GM10847 (cell line): ENCODE data around the gene NKX1-1.

Experiments
- POLR2A ChIP-seq: IDR thresholded peaks from 2 replicates; pipeline ENCODE4 v1.6.1; 2011; ENCODE audit not compliant: insufficient read length; ENCODE audit errors: extremely low read depth

NKX1-1 gene

DNA sequence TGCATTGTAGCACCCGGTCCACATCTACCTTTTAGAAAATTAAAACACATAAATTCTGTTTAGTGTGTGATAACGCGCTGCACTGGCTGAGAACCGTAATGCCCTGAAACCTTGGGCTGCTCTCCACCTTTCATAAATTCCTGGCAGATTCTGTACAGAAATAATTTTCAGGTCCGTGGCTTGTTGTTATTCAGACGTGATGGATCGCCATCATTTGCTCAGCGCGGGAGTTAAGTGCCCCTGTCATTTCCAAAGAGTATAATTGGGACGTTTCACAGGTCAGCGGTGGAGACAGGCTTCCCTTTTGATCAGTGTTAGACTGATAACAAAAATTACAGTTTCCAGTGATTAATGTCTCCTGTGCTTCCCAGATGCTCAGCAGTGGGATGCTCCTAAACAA is 42.7 kb downstream of the NKX1-1 start:
- TF ChIP-seq POLR2A: no peak

GRCh38 chr4:1362521-1362920 is 43.7 kb downstream of the NKX1-1 start:
- no peak for TF ChIP-seq POLR2A

DNA sequence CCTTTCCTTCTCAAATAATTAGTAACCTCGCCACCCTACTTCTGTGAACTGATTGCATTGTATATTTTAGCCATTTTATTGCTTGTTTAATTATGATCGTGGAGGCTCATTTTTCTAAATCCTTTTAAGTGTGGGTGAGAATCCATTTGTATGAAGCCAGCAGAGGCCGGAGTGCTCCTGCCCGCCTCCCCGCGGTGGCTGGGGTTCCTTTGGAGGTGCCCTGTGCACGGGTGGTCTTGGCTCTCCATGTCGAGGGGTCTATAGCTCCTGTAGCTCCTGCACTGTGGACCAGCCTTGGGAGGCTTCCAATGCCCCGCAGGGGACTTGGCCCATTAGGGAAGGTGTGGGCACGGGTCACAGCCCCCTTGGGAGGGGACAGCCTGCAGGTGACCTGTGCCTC is 44.2 kb downstream of the NKX1-1 start:
- no peak for TF ChIP-seq POLR2A

DNA sequence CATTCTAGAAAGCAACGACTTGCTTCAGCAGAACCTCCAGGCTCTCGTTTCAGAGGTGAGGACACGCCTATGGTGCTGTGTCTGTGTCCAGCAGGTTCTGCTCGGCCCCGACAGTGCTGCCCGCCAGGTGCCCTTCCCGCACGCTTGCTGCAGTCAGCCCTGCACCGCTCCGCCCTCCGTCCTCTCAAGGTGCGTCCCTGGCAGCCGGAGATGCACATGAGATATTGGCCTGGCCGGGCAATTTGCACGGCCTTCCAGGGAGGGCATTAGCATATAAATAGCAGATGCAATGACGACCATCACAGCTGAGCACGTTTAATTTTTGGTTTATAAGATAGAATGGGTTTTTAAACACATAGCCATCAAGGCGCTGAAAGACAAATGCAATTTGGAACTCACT is 44.8 kb downstream of the NKX1-1 start:
- TF ChIP-seq POLR2A: no peak

GRCh38 chr4:1360423-1361283 is 45.6 kb downstream of the NKX1-1 start:
- no peak for TF ChIP-seq POLR2A

GRCh38 chr4:1359976-1360375 is 46.3 kb downstream of the NKX1-1 start:
- no peak for TF ChIP-seq POLR2A

DNA sequence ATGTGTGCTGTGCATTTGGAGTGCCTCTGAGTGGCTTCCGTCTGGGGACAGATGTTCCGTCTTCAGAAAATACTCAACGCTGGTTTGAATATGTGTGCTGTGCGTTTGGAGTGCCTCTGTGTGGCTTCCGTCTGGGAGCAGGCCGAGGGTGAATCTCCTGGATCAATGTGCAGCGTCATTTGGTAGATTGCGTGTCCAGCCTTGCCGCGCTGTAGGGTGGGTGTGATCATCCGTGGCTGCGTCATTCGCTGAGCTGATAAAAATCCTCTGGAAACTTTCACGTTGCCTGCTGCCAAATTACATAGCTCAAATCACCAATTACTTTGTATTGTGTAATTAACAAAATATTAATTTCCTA is 47.1 kb downstream of the NKX1-1 start:
- no peak for TF ChIP-seq POLR2A

- no peak for TF ChIP-seq POLR2A
These were observed 47.7 kb downstream of the NKX1-1 start for GRCh38 chr4:1358421-1359143.

DNA sequence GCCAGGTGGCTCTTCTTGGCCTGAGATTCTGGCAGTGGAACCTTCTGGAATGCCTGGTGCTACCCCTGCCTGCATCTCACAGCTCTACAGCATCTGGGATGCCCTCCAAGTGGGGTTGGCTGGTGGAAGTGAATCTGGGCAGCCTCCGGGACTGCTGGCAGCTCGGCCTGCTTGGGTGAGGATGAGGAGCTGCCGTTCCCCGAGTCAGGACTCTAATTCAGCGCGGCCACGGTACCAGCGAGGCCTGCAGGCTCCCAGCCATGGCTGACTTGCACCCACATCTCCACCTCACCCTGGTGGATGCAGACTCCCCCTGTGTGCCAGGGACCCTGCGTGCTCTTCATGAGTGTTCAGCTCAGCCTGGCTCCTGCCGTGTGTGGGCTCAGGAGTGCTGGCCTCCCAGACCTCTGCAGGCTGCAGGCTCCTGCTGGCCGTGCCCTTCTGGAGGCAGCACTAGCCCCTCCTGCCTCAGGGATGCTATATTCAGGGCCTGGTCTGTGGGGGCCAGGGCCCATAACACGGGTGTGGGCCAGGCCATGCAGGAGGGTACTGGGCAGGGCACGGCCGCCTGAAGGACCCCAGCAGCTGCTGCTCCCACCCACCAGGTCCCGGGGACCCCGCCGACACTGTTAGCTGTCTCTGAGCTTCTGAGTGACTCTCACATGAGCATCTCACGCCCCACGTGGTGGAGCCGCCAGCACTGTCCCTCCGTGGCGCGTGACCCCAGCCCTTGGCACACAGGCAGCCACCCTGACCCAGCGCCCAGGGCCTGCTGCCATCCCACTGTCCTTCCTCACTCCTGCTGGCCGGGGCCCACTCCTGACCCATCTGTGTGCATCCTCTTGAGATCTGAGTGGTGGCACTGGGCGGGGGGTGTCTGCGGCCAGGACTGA is 48.6 kb downstream of the NKX1-1 start:
- no peak for TF ChIP-seq POLR2A

DNA sequence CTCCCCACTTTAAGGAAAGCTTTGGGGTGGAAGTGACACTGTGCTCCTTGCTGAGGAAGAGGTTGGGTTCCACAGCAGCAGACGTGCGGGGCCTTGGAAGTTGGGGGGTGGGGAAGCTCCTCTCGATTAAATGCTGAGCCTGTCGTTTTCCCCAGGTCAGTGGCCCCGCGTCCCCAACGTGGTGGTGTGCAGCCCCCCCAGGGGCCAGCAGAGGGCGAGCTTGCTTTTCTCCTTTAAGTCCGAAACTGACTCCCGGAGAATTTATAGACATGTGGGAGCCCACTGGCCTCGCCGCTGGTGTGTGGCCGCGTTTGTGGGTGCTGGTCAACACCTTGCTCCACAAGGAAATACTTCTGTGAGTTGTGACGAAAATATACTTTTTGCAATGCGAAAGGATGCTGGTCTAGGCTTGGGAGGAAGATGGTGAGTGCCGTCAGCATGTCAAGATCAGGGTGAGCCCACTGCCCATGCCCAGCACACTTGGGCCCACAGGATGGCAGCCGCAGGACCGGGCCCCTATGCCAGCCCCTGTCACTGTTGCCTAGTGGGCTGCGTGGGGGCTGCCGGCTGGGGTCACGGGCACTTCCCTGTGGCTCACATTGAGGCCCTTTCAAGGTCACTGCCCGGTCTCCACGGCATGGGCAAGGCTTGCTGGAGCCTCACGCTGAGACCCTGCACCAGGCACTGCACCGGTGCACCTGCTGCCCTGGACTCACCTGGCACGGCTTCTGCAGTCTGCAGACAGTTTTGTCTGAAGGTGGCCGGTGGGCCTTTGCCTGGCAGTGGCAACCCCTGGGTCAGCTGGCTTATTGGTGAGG is 49.9 kb downstream of the NKX1-1 start:
- no peak for TF ChIP-seq POLR2A

GRCh38 chr4:1355378-1355777 is 50.9 kb downstream of the NKX1-1 start:
- no peak for TF ChIP-seq POLR2A

GRCh38 chr4:1354983-1355275 is 51.3 kb downstream of the NKX1-1 start:
- no peak for TF ChIP-seq POLR2A

DNA sequence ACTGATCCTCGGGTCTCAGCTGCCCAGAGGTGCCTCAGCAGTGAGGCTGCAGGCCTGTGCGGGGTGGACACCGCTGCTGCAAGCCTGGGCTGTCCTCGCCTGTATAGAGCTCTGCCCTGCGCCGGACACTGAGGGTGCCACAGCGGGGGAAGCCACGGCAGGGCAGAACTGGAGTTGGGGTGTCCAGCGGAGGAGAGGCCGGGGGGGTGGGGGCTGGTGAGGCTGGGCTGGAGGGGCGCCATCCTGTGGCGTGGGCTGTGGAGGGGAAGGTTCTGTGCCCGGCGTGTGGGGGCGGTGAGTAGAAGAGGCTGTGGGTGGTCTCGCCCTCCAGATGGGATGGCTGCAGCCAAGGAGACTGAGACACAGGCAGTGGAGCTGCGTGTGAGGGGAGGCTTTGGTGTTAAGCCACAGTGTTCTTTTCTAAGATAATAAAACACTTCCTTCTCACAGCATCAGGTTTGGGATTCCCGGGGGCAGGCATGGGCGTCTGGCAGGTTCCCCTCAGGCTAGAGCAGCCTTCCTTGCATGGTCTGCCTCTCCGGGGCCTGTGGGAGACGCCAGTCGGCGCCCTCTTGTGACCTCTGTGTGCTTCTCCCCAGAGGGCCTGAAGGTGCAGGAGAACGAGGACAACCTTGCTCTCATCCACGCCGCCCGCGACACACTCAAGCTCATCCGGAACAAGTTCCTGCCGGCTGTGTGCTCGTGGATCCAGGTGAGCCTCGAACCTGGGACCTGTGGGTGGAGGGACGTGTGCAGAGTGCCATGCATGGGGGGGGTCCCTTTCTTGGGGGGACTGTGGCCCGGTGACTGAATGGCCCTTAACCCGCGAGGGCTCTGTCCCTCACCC is 51.9 kb downstream of the NKX1-1 start:
- no peak for TF ChIP-seq POLR2A
